Activated naive CD8-positive, alpha-beta T cell treated with anti-CD3 and anti-CD28 coated beads, Interleukin-2, amount 10 ng/mL, durations not matched to agents 7 days and 5 days (primary cell): ENCODE data around the gene GFRA1. TPM values are rescaled to one million over a fixed set of nuclear protein-coding genes. Genes with fewer than 3 reads are reported as not detected.

Source experiments
- ATAC-seq: fragments of 150-1000 bp; cut with Tn5 transposase; one replicate; pipeline ENCODE4 v1.10.0; 2021; ENCODE audit warnings: low read depth, moderate library complexity
- POLR2A ChIA-PET: fragments of 350-600 bp; sonication (Branson Sonifier 250); formaldehyde crosslinking; loops from one replicate; lab custom pipeline; 2021; ENCODE audit warnings: antibody characterized with exemption; lab: Charles Lee
- DNase-seq: peaks from one replicate; pipeline ENCODE4 v3.0.0; 2021
- H3K27ac Mint-ChIP-seq: one replicate; pipeline ENCODE4 v1.8.0; 2022; ENCODE audit warnings: mild to moderate bottlenecking, mixed read lengths
- H3K27me3 Mint-ChIP-seq: one replicate; pipeline ENCODE4 v1.8.0; 2022; ENCODE audit warnings: mild to moderate bottlenecking, moderate library complexity, mixed read lengths
- H3K36me3 Mint-ChIP-seq: one replicate; pipeline ENCODE4 v1.8.0; 2021; ENCODE audit warnings: mild to moderate bottlenecking, mixed read lengths
- H3K4me1 Mint-ChIP-seq: one replicate; pipeline ENCODE4 v1.8.0; 2021; ENCODE audit warnings: mixed read lengths
- H3K4me3 Mint-ChIP-seq: one replicate; pipeline ENCODE4 v1.8.0; 2022; ENCODE audit warnings: mild to moderate bottlenecking, moderate library complexity, mixed read lengths
- H3K9me3 Mint-ChIP-seq: one replicate; pipeline ENCODE4 v1.8.0; 2021; ENCODE audit warnings: mixed read lengths
- total RNA-seq, 2 experiments: library from RNA; stranded (reverse); gene quantifications; one replicate each; pipeline ENCODE4 v1.2.3, GENCODE V29; 2021

Gene GFRA1
- total RNA-seq, 2 experiments from 2014 or later: not detected

DNA sequence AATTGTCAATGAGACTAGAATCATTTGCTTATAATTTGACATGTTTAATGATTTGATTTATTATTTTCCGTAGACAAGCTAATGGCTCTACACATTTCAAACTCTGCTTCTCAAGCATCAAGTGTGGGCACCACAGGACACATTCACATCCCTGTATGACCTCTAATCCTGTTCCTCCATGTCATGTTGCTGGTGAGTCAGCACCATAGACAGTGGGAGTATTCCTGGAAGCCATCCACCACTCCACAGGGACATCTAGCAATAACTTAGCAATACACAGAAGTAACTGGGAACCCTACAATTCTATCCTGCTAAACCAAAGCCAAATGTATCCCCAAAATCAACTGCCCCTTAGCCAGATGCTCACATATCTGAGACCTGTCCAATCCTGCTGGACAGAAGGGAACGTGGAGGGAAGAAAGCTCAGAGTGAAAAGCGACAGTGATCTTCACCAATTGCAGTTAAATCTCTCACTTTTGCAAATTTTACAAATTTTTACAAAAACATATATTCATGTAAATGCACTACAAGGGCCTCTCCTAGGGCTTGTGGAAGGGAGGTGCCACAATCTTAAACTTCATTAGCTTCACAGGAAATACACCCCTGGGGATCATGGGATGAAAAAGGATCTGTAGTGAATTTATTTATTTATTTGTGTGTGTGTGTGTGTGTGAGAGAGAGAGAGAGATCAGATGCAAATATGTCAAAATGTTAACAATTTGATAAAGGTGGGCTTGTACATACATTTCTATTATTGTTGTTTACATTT is 126.5 kb downstream of the GFRA1 start:
- no peaks in the 10 kb centered on the region for H3K27me3 Mint-ChIP-seq
- POLR2A ChIA-PET: no interaction called here
- no peaks in the 10 kb centered on the region for H3K36me3 Mint-ChIP-seq
- H3K4me1 Mint-ChIP-seq: no peaks in the 10 kb centered on the region
- no peaks in the 10 kb centered on the region for H3K9me3 Mint-ChIP-seq
- H3K4me3 Mint-ChIP-seq: no peak overlapping the region
- no peak for DNase-seq
- H3K27ac Mint-ChIP-seq: peak overlapping the region; percentile 81
- no peak for ATAC-seq

DNA sequence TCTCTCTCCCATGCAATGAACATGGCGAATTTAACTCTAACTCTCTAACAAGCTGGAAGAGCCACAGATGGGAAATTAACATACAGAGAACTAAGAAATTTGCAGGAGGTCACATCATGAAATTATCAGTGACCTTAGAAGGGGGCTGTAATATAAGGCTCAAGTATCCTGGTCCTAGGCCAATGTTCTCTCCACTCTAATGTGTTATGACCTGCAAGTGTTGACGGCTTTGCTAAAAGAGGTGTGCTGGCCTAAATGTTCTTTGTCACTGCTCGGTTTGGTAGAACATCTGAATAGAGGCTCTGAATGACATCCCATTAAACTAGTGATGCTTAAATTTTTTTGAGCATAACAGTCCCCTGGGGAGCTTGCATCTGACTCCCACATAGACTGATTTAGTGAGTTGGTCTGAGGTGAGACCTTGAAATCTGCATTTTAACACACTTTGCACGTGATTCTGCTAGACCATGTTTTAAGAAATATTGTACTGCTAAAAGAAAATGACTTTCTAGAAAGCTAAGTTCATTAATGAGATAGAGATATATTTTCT is 129.3 kb downstream of the GFRA1 start:
- Mint-ChIP-seq H3K4me3 (no peak overlapping the region), H3K9me3 (no peaks in the 10 kb centered on the region), H3K27ac (no peak overlapping the region), H3K36me3 (no peaks in the 10 kb centered on the region), H3K27me3 (no peaks in the 10 kb centered on the region), H3K4me1 (no peaks in the 10 kb centered on the region)
- no peak for ATAC-seq
- no peak for DNase-seq
- POLR2A ChIA-PET: no interaction called here

DNA sequence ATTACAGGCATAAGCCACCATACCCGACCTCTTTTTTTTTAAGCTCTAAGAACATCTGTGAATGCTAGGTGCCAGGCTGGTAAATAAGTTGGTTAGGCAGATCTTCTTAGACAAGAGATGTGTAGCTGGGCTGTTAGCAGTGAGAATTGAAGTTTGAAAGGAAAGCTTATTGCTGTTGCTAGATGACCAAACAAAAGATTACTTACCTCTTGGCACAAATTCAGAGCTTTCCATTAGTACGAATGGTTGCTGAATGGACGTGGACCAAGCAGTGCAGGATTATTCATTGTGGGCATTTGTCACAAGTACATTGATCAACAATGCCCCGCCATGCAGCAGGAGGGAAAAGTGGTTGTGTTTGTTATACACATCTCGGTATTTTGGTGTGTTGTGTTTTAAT is 131.2 kb downstream of the GFRA1 start:
- POLR2A ChIA-PET: no interaction called here
- Mint-ChIP-seq H3K4me3 (no peak overlapping the region), H3K27me3 (peaks cover 2% of the 10 kb centered on the region), H3K36me3 (no peaks in the 10 kb centered on the region), H3K9me3 (no peaks in the 10 kb centered on the region), H3K4me1 (no peaks in the 10 kb centered on the region), H3K27ac (no peak overlapping the region)
- no peak for ATAC-seq
- no peak for DNase-seq

DNA sequence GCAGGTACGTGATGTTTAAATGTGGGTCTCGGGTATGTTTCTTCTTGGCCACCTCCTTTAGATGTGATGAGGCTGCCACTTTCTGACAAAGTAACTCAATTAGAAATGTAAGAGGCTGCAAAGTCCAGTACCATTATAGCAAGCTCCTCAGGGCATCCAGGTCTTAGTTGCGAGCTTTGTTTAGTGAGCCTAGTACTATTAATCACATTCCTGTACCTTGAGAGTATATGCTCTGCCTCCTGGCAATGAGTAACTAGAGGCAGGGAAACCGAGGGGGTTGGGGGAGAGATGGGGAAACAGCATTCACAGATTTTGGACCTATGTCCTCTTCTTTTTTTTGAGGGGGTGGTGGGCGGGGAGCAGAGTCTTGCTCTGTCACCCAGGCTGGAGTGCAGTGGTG is 131.8 kb downstream of the GFRA1 start:
- no peak for DNase-seq
- H3K4me3 Mint-ChIP-seq: no peak overlapping the region
- no peaks in the 10 kb centered on the region for H3K9me3 Mint-ChIP-seq
- H3K4me1 Mint-ChIP-seq: no peaks in the 10 kb centered on the region
- no peak for ATAC-seq
- POLR2A ChIA-PET: no interaction called here
- H3K27ac Mint-ChIP-seq: no peak overlapping the region
- no peaks in the 10 kb centered on the region for H3K36me3 Mint-ChIP-seq
- peaks cover 3% of the 10 kb centered on the region for H3K27me3 Mint-ChIP-seq

DNA sequence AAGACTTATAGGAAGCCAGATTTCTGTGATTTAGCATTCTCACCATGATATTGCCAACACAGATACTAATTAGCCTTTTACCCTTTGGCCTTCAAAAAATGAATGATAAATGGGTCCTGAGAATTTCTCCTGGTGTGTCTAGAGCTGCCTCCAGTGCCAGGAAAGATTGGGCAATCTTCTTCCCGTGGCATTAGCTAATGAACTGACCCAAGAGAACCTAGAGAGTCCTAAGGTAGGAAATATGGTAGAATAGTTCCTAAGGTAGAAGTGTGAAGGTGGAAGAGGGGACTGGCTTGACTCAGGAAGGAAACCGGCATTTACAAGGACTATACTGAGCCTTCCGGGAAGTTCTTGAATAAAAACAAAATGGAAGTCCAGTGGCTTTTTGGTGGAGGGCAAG is 133.1 kb downstream of the GFRA1 start:
- DNase-seq: no peak
- POLR2A ChIA-PET: no interaction called here
- Mint-ChIP-seq H3K4me3 (no peak overlapping the region), H3K27ac (no peak overlapping the region), H3K4me1 (no peaks in the 10 kb centered on the region), H3K27me3 (peaks cover 4% of the 10 kb centered on the region), H3K9me3 (no peaks in the 10 kb centered on the region), H3K36me3 (no peaks in the 10 kb centered on the region)
- ATAC-seq: no peak

DNA sequence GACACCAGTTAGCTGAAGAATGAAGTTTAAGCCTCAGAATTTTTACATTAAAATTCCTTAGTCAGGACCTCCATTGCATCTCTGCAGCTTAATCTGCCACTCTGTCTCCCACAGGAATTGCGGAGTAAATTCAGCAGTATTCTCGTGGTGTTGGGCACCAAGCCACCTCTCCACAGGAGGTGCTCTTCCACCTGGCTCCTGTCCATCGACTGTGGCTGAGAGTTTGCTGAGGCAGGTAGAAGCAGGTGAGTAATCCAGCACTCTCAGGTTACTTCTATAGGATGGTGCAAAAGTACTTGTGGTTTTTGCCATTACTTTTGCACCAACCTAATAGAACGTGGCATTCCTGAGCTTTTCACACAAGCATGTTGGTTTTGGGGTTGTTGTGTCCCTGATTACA is 134.1 kb downstream of the GFRA1 start:
- Mint-ChIP-seq H3K4me3 (no peak overlapping the region), H3K9me3 (no peaks in the 10 kb centered on the region), H3K27me3 (peaks cover 4% of the 10 kb centered on the region), H3K4me1 (no peaks in the 10 kb centered on the region), H3K36me3 (no peaks in the 10 kb centered on the region), H3K27ac (no peak overlapping the region)
- POLR2A ChIA-PET: no interaction called here
- ATAC-seq (no peak), DNase-seq (no peak)

DNA sequence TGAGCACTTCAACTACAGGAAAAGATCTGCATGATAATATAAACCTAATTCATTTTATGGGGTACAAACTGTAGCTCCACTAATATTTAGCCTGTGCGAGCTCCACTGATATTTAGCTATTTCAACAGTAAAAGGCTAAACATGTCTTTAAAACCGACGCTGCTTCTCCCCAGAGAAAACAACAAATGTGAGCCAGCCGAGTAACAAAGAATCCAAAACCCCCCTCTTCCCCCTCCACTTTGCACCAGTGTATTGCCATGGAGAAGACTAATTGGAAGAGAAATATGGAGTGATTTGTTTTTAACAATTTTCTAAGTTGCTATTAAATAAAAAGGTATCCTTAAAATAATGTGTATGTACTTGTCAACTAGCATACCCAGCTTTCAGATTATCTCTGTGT is 136.7 kb downstream of the GFRA1 start:
- Mint-ChIP-seq H3K36me3 (no peaks in the 10 kb centered on the region), H3K27me3 (peaks cover 4% of the 10 kb centered on the region), H3K9me3 (no peaks in the 10 kb centered on the region), H3K4me3 (no peak overlapping the region), H3K4me1 (no peaks in the 10 kb centered on the region), H3K27ac (no peak overlapping the region)
- POLR2A ChIA-PET: no interaction called here
- ATAC-seq: no peak
- DNase-seq: no peak

DNA sequence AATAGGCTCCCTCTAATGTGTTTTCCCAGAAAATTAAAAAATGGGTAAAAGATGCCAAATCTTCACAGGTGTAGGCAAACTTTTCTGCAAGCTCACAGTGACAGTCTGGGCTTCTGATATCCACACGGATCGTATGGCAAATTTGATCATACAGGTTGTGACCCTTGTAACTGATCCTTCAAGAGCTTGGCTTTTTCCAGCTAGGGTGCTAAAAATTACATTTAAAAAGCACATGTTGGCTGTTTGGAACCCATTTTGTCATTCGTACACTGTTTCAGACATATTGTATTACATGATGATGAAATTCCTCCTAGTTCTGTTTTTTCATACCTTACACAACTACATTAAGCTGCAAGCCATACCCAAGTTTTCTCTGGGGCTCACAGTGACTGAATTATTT is 138.7 kb downstream of the GFRA1 start:
- ATAC-seq (no peak), DNase-seq (no peak)
- no peaks in the 10 kb centered on the region for H3K36me3 Mint-ChIP-seq
- H3K4me3 Mint-ChIP-seq: no peak overlapping the region
- peaks cover 4% of the 10 kb centered on the region for H3K27me3 Mint-ChIP-seq
- no peaks in the 10 kb centered on the region for H3K4me1 Mint-ChIP-seq
- no peaks in the 10 kb centered on the region for H3K9me3 Mint-ChIP-seq
- POLR2A ChIA-PET: no interaction called here
- no peak overlapping the region for H3K27ac Mint-ChIP-seq

DNA sequence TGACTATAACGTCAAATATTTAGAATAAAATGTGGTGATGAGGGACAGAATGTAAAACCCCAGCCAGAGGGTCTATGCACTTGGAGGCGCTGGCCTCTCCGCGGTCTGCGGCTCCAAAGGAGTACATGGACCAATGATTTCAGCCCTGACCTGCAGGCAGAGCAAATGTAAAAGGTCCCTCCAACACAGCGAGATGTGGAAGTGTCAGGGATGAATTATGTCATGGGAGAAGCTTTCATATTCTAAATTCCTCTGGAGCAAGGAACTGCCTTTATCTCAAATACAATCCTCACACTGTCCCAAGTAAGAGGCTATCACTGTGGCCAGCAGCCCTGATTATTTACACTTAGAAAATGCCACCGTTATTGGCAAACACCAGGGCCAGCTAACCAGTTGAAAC is 139.4 kb downstream of the GFRA1 start:
- H3K27me3 Mint-ChIP-seq: peaks cover 4% of the 10 kb centered on the region
- POLR2A ChIA-PET: no interaction called here
- no peak overlapping the region for H3K27ac Mint-ChIP-seq
- DNase-seq (no peak), ATAC-seq (no peak)
- no peaks in the 10 kb centered on the region for H3K4me1 Mint-ChIP-seq
- H3K4me3 Mint-ChIP-seq: no peak overlapping the region
- H3K36me3 Mint-ChIP-seq: no peaks in the 10 kb centered on the region
- H3K9me3 Mint-ChIP-seq: no peaks in the 10 kb centered on the region

DNA sequence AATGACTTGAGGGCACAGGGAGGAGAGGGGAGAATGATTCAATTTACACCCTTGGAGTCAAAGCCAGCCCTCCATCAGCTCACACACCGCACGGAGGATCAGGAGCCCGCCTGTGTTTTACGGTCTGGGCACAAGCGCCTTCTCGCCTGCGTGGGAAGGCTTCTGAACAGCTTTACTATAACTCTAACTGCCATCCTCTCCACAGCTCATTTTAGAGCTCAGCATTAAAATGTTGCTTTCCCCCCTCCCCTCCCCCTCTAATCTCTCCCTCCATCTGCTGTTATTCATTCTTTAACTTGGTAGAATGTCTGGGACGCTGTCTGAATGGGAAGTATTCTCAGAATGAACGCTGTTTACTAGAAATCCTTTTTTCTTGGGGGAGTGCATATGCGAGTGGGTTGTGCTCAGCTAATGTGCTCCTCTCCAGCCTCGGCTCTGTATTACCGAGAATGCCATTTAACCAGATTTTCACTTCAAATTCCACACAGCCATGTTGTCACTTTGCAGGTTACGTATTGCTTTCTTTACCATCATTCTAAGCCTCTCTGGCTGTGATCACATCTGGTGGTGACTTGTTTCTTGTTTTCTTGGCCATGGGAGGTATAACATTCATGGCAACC is 140.1 kb downstream of the GFRA1 start:
- Mint-ChIP-seq H3K36me3 (no peaks in the 10 kb centered on the region), H3K4me1 (no peaks in the 10 kb centered on the region), H3K27ac (no peak overlapping the region), H3K9me3 (no peaks in the 10 kb centered on the region), H3K4me3 (no peak overlapping the region), H3K27me3 (peaks cover 4% of the 10 kb centered on the region)
- POLR2A ChIA-PET: no interaction called here
- no peak for DNase-seq
- ATAC-seq: no peak

DNA sequence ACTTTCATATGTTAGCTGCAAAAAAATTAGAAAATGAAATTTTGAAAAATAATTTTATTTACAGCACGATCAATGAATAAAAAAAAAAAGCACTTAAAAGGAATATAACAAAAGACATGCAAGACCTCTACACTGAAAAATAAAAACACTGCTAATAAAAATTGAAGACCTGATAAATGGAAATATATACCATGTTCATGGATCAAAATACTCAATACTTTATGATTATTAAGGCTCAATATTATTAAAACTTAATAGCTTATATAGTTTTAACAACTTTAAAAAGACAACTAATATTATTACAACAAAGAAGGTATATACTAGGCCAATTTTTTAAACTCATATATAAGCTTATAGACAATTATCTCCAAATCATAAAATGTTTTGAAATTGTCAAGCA is 143.0 kb downstream of the GFRA1 start:
- H3K36me3 Mint-ChIP-seq: no peaks in the 10 kb centered on the region
- POLR2A ChIA-PET: no interaction called here
- H3K4me3 Mint-ChIP-seq: no peak overlapping the region
- no peaks in the 10 kb centered on the region for H3K4me1 Mint-ChIP-seq
- no peak overlapping the region for H3K27ac Mint-ChIP-seq
- H3K9me3 Mint-ChIP-seq: no peaks in the 10 kb centered on the region
- ATAC-seq (no peak), DNase-seq (no peak)
- no peaks in the 10 kb centered on the region for H3K27me3 Mint-ChIP-seq

DNA sequence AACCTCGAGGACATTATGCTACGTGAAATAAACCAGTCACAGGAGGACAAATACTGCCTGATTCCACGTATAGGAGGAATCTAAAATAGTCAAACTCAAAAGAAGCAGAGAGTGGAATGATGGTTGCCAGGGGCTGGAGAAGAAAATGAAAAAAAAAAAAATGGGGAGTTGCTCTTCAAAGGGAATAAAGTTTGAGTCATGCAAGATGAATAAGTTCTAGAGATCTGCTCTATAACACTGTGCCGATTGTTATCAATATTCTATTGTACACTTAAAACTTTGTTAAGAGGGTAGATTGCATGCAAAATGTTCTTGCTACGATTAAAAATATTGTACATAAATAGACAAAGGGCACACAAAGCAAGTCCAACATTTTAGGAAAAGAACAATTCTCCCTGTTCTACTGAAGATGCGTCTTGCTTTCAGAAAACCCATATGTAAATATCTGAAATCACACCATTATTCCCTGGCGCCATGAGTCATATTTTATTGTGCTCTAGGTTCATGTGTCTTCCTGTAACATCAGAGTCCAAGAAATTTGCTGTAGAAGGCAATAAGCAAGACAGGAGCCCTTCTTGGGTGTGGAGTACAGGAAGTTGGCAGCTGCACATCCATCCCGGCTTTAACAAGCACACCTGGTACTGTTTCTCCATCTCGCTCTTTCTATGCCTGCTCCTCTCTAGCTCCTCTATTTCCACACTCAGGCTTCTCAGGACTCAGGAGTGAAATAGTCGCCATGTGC is 145.9 kb downstream of the GFRA1 start:
- H3K36me3 Mint-ChIP-seq: no peaks in the 10 kb centered on the region
- no peak for ATAC-seq
- H3K27me3 Mint-ChIP-seq: no peaks in the 10 kb centered on the region
- no peaks in the 10 kb centered on the region for H3K9me3 Mint-ChIP-seq
- DNase-seq: no peak
- H3K4me3 Mint-ChIP-seq: no peak overlapping the region
- no peak overlapping the region for H3K27ac Mint-ChIP-seq
- no peaks in the 10 kb centered on the region for H3K4me1 Mint-ChIP-seq
- POLR2A ChIA-PET: no interaction called here

DNA sequence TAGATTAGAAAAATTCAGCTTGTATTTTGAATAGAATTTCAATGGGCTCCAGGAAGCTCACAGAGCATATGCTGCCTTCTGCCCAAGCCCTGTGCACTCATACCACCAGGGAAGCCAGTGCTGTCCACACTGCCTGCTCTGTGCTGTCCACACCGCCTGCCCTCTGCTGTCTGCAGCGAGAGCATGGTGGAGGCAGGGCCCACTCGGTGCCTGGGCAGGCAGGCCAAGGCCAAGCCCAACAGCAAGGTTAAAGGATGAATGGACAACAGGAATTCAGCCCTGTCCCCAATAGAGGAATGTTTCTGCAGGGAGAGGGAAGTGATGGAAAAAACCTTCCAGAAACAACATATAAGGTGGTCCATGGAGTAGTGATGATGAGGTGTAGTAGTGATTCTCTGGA is 146.8 kb downstream of the GFRA1 start:
- H3K27ac Mint-ChIP-seq: no peak overlapping the region
- no peaks in the 10 kb centered on the region for H3K9me3 Mint-ChIP-seq
- POLR2A ChIA-PET: no interaction called here
- no peaks in the 10 kb centered on the region for H3K4me1 Mint-ChIP-seq
- H3K27me3 Mint-ChIP-seq: no peaks in the 10 kb centered on the region
- DNase-seq: no peak
- no peaks in the 10 kb centered on the region for H3K36me3 Mint-ChIP-seq
- no peak for ATAC-seq
- H3K4me3 Mint-ChIP-seq: no peak overlapping the region
